Islet precursor cell (in vitro differentiated cells): ENCODE data around the gene MFGE8.

ENCODE experiments used
- DNase-seq: peaks from one replicate; pipeline ENCODE4 v3.0.0-alpha.2; 2018

Gene MFGE8

DNA sequence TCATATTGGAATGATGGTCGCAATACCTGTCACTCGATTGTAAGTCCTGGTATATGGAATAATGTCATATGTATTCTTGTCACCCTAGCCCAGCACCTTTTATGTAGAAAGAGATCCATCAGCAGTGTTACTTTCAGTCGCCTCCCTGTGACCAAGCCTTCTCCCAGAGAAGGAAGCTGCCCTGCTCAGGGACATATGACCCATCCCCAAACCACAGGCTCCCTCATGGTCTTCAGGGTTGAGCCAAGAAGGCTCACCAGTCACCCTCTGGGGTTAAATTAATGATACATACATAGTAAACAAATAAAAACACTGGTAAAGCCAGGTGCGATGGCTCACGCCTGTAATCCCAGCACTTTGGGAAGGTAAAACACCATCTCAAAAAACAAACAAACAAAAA, 4.6 kb upstream of the MFGE8 start:
- no peak for DNase-seq

GRCh38 chr15:88915354-88915753, 2.2 kb upstream of the MFGE8 start:
- DNase-seq: no peak

DNA sequence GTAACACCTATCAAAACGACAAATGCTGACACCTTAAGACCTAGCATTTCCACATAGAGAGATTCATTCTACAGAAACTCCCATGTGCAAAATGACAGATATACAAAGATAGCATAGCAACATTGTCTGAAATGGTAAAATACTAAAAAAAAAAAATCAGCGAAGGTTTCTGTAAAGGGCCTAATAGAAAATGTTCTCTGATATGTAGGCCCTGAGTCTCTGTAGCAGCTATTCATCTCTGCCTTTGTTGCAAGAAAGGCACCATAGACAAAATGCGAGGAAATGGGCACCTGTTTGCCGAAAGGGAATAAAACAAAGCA, 631 bp upstream of the MFGE8 start:
- no peak for DNase-seq

GRCh38 chr15:88912500-88912921, 668 bp downstream of the MFGE8 start:
- DNase-seq: peak; percentile 68

DNA sequence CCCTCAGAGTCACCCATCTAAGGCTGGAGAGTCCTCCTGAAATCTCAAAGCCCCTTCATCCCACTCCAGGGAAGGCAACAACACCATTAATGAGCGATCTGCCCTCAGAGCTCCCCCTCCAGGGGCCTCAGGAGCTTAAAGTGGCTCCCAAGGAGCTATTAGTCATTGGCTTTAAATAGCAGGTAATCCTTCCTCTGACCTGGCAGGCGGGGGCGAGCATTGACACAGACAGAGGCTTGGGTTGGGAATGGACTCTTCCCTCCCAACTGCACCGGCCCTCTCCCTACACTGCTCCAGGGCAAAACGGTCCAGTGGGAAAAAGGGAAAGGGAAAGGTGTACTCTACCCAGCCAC, 1.4 kb downstream of the MFGE8 start:
- peak; percentile 92 for DNase-seq

- no peak for DNase-seq
These were observed 3.0 kb downstream of the MFGE8 start for GRCh38 chr15:88909956-88910831.

DNA sequence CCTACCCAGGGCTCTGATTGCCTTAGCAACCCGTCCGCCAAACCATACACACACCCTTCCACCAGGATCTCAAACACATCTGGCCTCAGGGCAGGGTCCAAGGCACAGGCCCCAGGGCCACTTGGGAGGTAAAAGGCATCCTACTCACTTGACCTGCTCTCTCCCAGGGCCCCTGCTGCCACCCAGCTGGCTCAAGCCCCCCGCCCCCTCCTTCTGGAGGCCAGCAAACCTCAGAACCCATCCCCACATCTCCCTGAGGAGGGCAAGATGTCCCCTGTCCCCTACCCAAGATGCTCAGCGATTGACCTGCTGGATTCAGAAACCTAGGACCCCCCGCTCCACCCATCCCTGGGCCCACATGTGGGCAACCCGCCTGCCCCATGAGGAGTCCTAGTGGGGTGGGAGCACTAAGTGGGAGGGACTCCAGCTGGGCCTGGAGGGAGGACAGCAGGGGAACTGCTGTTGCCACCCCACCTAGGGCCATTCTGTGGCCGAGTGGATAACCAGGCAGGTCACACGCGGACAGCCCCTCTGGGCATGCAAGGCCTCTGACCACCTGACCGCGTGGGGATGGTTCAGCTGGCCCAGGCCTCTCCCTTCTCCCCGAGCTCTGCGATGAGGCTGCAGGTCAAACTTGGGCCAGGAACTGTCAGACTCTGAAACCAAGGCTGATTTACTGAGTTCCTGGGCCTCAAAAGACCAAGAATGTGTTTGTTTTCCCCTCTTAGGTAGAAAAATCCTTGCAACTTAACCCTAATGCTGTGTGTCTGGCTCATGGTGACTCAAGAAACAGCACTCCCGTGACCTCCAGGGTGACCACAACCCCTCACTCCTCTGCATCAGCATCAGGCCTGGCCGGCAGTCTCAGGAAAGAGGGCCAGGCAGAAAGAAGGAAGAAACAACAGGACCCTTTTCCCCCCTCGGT, 4.2 kb downstream of the MFGE8 start:
- DNase-seq: peak; percentile 70

- no peak for DNase-seq
These were observed 5.1 kb downstream of the MFGE8 start for GRCh38 chr15:88908123-88908522.

- DNase-seq: no peak
These were observed 6.1 kb downstream of the MFGE8 start for GRCh38 chr15:88907111-88907510.

GRCh38 chr15:88906551-88906950, 6.6 kb downstream of the MFGE8 start:
- no peak for DNase-seq

DNA sequence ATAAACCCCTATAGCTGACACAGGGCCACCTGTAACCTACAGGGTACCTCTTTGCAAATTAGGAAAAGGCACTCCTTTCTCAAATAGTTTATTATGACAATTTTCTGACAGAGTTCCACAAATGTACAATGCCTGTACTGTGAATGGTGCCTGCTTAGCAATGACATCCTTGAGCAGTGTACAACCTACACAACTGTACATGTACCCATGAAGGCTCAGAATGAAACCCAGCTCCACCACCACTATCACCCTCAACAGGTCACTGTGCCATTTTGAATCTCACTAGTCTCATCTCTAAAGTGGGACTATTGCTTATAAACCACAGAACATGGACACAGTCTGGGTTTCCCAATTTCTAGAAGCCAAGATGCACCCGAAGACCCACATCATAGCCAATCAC, 7.0 kb downstream of the MFGE8 start:
- DNase-seq: no peak

GRCh38 chr15:88905576-88905975, 7.6 kb downstream of the MFGE8 start:
- no peak for DNase-seq

DNA sequence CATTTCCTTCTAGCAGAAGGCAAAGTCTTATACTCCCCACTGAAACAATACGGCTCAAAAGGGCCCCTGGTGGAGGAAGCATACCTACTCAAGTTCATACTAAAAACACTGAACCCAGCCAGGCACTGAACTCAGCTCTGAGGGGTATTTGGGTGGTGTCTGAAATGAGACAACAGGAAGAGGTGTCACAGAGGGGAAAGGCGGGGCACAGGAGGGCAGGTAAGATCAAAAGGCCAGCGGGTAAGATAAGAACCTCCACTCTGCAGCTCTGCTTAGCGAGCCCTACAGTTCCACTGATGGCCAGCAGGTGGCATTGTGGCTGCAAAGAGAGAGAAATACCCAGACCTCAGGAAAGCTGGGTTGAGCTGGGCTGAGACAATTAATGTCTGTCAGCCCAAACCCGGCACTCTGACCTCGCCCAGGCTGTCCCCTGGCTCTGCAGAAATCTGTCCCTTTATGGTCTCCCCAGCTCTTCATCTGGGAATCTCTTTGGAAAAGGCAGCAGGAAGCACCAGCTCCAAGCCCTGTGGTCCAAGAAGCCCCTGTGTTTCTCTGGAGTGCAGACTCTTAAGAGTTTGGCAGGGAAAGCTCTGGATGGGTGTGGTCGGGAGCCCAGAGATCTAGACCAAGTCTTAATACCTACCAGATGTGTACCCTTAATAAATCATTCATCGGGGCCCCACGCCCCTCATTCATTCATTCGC, 8.4 kb downstream of the MFGE8 start:
- DNase-seq: peak; percentile 92

GRCh38 chr15:88904257-88904623, 8.9 kb downstream of the MFGE8 start:
- no peak for DNase-seq

DNA sequence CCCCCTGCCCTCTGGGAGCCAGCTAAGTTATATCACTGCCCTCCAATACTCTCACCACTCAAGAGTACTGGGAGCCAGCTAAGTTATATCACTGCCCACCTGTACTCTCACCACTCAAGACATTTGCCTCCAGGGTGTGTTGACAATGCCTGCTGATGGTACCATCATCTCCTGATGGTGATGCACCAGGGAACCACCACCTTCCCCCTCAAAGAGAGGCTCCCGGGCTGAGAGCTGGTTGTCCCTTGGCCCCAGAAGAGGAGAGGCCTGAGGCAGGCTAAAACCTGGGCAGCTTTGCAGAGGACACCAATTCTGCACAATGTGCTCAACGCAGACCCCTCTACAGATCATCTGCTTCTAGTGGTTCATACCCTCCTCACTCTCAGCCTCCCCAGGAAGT, 10.3 kb downstream of the MFGE8 start:
- no peak for DNase-seq

DNA sequence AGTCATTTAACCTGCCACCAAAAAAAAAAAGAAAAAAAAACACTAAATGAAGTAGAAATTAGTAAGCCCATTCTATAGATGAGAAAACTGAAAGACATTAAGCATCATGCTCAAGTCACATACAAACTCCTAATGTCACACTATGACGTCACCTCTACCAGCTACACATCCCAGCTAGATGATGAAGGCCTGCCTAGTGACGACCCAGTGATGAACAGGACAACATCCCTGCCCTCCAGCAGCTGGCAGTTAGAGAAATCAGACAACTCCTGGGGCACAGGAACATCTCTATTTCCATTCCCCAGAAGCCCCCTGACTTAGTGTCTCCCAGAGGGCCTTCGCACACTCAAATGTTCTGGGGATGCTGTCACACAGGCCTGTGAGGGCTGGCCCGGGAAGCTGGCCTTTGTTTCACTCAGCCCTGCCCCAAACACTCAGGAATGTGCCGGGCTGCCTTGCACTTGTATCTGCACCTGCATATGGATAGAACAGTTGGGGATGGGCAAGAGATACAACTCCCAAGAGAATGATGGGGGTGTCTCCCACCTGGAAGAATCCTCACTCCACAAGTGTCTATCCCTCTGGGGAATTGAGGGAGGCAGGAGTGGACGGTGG, 10.9 kb downstream of the MFGE8 start:
- peak; percentile 25 for DNase-seq

DNA sequence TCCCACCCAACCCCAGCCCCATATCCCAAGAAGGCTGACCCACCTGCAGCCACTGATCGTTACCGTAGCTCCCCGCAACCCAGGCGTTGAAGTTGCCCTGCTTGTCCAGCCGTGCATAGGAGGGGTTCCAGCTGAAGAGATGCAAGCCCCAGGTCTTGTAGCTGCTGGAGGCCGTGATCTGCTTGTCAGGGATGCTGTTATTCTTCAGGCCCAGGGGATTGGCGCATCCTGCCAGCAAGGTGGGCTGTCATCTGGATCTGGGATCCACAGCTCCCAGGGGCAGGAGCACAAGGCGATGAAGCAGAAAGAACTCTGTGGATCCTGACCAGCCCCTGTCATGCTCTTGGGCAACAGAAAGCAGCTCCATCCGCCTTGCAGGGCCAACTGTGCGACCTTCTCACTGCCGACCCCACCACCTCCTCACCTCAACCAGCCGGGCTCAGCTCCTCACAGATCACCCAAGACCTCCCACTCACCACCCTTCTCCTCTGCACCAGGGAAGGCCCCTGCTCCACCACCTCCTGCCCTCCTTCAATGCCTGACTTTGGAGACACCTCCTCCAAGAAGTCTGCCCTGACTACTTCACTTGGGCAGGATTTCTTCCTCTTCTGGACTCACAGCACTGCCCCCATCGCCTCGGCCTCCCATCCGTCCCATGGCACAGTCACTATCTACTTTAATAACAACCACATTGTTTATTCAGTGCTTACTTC, 11.5 kb downstream of the MFGE8 start:
- DNase-seq: peak; percentile 22

- no peak for DNase-seq
These were observed 12.2 kb downstream of the MFGE8 start for GRCh38 chr15:88900982-88901418.

DNA sequence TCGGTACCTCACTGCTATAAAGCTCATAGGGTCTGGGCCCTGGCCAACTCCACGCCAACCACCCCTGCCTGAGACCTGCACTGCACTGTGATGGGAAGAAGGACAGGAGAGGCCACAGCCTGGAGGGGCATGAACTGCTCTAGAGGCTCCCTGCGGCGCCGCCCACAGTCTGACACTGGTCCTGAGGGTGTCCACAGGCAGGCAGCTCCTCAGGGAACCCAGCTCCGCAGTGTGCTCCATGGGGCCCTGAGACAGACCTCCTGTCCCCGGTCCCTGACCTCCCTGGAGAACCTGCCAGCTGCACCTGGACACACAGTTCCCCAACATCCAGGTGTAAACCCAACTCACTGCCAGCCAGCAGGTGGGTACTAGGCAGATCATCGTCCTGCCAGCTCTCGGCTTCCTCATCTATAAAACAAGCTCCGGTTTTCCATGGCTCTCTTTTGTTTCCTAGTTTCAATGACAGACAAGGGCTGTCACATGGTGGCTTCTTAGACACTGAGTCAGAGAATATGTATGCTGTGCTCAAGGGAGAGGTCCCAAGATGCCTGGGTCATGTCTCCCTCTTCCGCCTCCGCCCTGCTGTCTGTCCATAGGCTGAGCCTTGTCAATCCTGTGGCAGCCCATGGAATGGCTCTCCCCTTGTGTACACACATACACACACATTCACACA, 12.7 kb downstream of the MFGE8 start:
- peak; percentile 87 for DNase-seq

GRCh38 chr15:88899251-88899650, 13.9 kb downstream of the MFGE8 start:
- DNase-seq: no peak

- DNase-seq: no peak
These were observed 14.4 kb downstream of the MFGE8 start for GRCh38 chr15:88898736-88899135.
